Measurements from ENCODE around the gene WFIKKN2. TPM values are rescaled to one million over a fixed set of nuclear protein-coding genes. Genes with fewer than 3 reads are reported as not detected.

Gene WFIKKN2
- polyA plus RNA-seq, 1 of the 3 experiments (the other 2 are of a cell fraction), result not detected

DNA sequence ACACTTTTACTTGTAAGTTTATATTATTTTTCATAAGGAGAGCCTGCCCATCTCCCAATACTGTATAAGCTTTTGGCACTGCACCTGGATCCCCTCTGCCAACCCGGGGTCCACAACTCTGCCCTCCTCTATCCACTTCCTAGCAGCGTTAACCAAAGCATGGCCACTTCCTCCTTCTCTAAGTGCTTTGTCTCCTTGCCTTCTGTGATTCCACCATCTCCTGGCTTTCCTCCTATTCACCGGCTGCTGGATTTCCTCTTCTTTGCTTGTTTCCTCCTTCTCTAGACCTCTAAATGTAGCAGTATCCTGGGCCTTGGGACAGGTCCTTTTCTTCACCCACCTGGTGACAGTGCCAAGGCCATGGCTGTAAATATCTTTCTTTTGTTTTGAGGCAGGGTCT lies 20.0 kb upstream of the WFIKKN2 start:
- no peaks in the 10 kb centered on the region for H4K20me1 ChIP-seq (ENCODE audit: insufficient read depth)
- H3K9me2 ChIP-seq, result no peaks in the 10 kb centered on the region
- H3K79me2 ChIP-seq (ENCODE audit: insufficient read depth), result no peaks in the 10 kb centered on the region
- 52% methylated on average over 3 of the region's 3 CpGs for WGBS (ENCODE audit: low lambda C conversion rate)
- H3K36me3 ChIP-seq (replicated peaks in 1 of 2; ENCODE audit: control insufficient read depth in 1 of 2, insufficient read depth in 2 of 2, low read length in 1 of 2), result no peaks in the 10 kb centered on the region
- no peak overlapping the region for H3K9ac ChIP-seq
- DNase-seq, result no peak
- H3K27me3 ChIP-seq (ENCODE audit: insufficient read depth), result peaks cover 4% of the 10 kb centered on the region; the same call in 1 of the 2 replicates
- no peaks in the 10 kb centered on the region for H3K9me3 ChIP-seq
- no peaks in the 10 kb centered on the region for H3F3A ChIP-seq (replicated peaks; ENCODE audit: insufficient read depth)
- no peak overlapping the region for H3K4me3 ChIP-seq (ENCODE audit: low read depth in 2 of 2, low read length in 1 of 2)
- no peak for TF ChIP-seq RCOR1 (IDR thresholded peaks at IDR 0.05; ENCODE audit: low read length)
- TF ChIP-seq JUND (IDR thresholded peaks at IDR 0.05), result no peak
- TF ChIP-seq FOXJ3 (CRISPR knock-in tag; IDR thresholded peaks at IDR 0.05), result no peak
- TF ChIP-seq MEF2A (IDR thresholded peaks at IDR 0.05; ENCODE audit: borderline replicate concordance, low read depth), result no peak
- TF ChIP-seq, protein P1, sequence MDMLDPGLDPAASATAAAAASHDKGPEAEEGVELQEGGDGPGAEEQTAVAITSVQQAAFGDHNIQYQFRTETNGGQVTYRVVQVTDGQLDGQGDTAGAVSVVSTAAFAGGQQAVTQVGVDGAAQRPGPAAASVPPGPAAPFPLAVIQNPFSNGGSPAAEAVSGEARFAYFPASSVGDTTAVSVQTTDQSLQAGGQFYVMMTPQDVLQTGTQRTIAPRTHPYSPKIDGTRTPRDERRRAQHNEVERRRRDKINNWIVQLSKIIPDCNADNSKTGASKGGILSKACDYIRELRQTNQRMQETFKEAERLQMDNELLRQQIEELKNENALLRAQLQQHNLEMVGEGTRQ (IDR thresholded peaks at IDR 0.05; ENCODE audit: borderline replicate concordance, low read depth, low read length), result no peak
- TF ChIP-seq CHD2 (IDR thresholded peaks at IDR 0.05; ENCODE audit: low read length, partially characterized antibody), result no peak
- TF ChIP-seq, protein P2, sequence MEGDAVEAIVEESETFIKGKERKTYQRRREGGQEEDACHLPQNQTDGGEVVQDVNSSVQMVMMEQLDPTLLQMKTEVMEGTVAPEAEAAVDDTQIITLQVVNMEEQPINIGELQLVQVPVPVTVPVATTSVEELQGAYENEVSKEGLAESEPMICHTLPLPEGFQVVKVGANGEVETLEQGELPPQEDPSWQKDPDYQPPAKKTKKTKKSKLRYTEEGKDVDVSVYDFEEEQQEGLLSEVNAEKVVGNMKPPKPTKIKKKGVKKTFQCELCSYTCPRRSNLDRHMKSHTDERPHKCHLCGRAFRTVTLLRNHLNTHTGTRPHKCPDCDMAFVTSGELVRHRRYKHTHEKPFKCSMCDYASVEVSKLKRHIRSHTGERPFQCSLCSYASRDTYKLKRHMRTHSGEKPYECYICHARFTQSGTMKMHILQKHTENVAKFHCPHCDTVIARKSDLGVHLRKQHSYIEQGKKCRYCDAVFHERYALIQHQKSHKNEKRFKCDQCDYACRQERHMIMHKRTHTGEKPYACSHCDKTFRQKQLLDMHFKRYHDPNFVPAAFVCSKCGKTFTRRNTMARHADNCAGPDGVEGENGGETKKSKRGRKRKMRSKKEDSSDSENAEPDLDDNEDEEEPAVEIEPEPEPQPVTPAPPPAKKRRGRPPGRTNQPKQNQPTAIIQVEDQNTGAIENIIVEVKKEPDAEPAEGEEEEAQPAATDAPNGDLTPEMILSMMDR (IDR thresholded peaks at IDR 0.05), result no peak
- TF ChIP-seq EZH2phosphoT487 (IDR thresholded peaks at IDR 0.05; ENCODE audit: borderline replicate concordance, low read depth), result no peak
- no peak for TF ChIP-seq GABPA (IDR thresholded peaks at IDR 0.05; ENCODE audit: low read depth)
- POLR2A ChIA-PET, result no interaction called here
- no peaks in the 10 kb centered on the region; a peak in 1 of 4 replicates for H3K4me1 ChIP-seq (ENCODE audit: control insufficient read depth in 1 of 2, insufficient read depth in 2 of 2, low read depth in 1 of 2, low read length in 1 of 2)
- H3K4me2 ChIP-seq, result no peak overlapping the region
- CTCF ChIA-PET, result interaction anchor here (3.1 to 8.3 kb wide), 4 partner anchors 8 to 38 kb away, joined by 14 to 71 read pairs (median 42); no protein-coding TSS in a partner anchor
- no peak overlapping the region for H3K27ac ChIP-seq (ENCODE audit: low read depth in 2 of 2, low read length in 1 of 2)
- H2AFZ ChIP-seq (ENCODE audit: low read depth), result no peak overlapping the region

DNA sequence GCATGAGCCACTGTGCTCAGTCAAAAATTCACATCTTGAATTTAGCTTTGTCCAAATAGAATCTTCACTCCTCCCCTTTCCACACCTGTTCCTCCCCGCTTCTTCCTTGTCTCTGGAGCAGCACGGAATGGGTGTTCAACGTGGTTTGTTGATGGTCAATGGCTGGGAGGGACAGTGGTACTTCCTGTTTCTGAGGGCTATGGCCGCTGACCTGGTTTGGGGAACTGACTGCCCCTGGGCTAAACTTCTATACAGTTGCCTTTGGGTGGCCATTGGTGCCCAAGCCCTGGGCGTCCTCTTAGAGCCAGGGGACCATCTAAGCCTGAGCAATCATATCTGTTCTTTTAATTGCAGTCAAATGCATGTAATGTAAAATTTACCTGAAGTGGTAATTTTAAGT lies 19.1 kb upstream of the WFIKKN2 start:
- Histone ChIP-seq H4K20me1 (ENCODE audit: insufficient read depth) (no peaks in the 10 kb centered on the region), H2AFZ (ENCODE audit: low read depth) (no peak overlapping the region), H3K9me2 (no peaks in the 10 kb centered on the region), H3K79me2 (ENCODE audit: insufficient read depth) (no peaks in the 10 kb centered on the region), H3K4me3 (ENCODE audit: low read depth in 2 of 2, low read length in 1 of 2) (no peak overlapping the region), H3F3A (replicated peaks; ENCODE audit: insufficient read depth) (no peaks in the 10 kb centered on the region), H3K9ac (no peak overlapping the region), H3K4me2 (no peak overlapping the region), H3K36me3 (replicated peaks in 1 of 2; ENCODE audit: control insufficient read depth in 1 of 2, insufficient read depth in 2 of 2, low read length in 1 of 2) (no peaks in the 10 kb centered on the region), H3K27ac (ENCODE audit: low read depth in 2 of 2, low read length in 1 of 2) (no peak overlapping the region), H3K9me3 (no peaks in the 10 kb centered on the region), H3K27me3 (ENCODE audit: insufficient read depth) (peaks cover 4% of the 10 kb centered on the region; the same call in 1 of the 2 replicates), H3K4me1 (ENCODE audit: control insufficient read depth in 1 of 2, insufficient read depth in 2 of 2, low read depth in 1 of 2, low read length in 1 of 2) (no peaks in the 10 kb centered on the region; a peak in 1 of 4 replicates)
- ChIA-PET POLR2A (no interaction called here), CTCF (interaction anchor here (0.7 to 8.3 kb wide), 18 partner anchors 9 to 337 kb away, joined by 3 to 71 read pairs (median 5); partner anchors contain the start of genes NME1 and WFIKKN2)
- no peak for DNase-seq
- no peak for TF ChIP-seq RFX5 (IDR thresholded peaks at IDR 0.05; ENCODE audit: low read length)
- TF ChIP-seq, protein P3, sequence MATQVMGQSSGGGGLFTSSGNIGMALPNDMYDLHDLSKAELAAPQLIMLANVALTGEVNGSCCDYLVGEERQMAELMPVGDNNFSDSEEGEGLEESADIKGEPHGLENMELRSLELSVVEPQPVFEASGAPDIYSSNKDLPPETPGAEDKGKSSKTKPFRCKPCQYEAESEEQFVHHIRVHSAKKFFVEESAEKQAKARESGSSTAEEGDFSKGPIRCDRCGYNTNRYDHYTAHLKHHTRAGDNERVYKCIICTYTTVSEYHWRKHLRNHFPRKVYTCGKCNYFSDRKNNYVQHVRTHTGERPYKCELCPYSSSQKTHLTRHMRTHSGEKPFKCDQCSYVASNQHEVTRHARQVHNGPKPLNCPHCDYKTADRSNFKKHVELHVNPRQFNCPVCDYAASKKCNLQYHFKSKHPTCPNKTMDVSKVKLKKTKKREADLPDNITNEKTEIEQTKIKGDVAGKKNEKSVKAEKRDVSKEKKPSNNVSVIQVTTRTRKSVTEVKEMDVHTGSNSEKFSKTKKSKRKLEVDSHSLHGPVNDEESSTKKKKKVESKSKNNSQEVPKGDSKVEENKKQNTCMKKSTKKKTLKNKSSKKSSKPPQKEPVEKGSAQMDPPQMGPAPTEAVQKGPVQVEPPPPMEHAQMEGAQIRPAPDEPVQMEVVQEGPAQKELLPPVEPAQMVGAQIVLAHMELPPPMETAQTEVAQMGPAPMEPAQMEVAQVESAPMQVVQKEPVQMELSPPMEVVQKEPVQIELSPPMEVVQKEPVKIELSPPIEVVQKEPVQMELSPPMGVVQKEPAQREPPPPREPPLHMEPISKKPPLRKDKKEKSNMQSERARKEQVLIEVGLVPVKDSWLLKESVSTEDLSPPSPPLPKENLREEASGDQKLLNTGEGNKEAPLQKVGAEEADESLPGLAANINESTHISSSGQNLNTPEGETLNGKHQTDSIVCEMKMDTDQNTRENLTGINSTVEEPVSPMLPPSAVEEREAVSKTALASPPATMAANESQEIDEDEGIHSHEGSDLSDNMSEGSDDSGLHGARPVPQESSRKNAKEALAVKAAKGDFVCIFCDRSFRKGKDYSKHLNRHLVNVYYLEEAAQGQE (IDR thresholded peaks at IDR 0.05; ENCODE audit: low read depth, low read length), result no peak
- no peak for TF ChIP-seq FOXJ3 (CRISPR knock-in tag; IDR thresholded peaks at IDR 0.05)
- no peak for TF ChIP-seq NFIC (IDR thresholded peaks at IDR 0.05; ENCODE audit: borderline replicate concordance)
- TF ChIP-seq, protein P4, sequence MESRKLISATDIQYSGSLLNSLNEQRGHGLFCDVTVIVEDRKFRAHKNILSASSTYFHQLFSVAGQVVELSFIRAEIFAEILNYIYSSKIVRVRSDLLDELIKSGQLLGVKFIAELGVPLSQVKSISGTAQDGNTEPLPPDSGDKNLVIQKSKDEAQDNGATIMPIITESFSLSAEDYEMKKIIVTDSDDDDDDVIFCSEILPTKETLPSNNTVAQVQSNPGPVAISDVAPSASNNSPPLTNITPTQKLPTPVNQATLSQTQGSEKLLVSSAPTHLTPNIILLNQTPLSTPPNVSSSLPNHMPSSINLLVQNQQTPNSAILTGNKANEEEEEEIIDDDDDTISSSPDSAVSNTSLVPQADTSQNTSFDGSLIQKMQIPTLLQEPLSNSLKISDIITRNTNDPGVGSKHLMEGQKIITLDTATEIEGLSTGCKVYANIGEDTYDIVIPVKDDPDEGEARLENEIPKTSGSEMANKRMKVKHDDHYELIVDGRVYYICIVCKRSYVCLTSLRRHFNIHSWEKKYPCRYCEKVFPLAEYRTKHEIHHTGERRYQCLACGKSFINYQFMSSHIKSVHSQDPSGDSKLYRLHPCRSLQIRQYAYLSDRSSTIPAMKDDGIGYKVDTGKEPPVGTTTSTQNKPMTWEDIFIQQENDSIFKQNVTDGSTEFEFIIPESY (IDR thresholded peaks at IDR 0.05; ENCODE audit: borderline replicate concordance, low read depth), result no peak
- TF ChIP-seq NRF1 (IDR thresholded peaks at IDR 0.05; ENCODE audit: low read depth, low read length), result no peak
- TF ChIP-seq YY1 (IDR thresholded peaks at IDR 0.05; ENCODE audit: low read depth), result no peak
- WGBS (ENCODE audit: low lambda C conversion rate), result 48% methylated on average over 5 of the region's 5 CpGs
